Stimulated activated CD4-positive, alpha-beta T cell treated with anti-CD3 and anti-CD28 coated beads, Interleukin-15, amount 100 ng/mL, for 1 hour (primary cell): ENCODE measurements around the gene GNG14.
"Not testable (repeated sequence)": the region's sequence is repeated elsewhere in the genome, so short reads cannot be mapped to it uniquely, and the experiment has no call there.

Experiments used
- DNase-seq, 2 donors: peaks; one replicate each; pipeline ENCODE4 v3.0.0-alpha.2; 2020; ENCODE audit warnings: low read depth in 1 of 2, low spot score in 1 of 2

Gene GNG14

DNA sequence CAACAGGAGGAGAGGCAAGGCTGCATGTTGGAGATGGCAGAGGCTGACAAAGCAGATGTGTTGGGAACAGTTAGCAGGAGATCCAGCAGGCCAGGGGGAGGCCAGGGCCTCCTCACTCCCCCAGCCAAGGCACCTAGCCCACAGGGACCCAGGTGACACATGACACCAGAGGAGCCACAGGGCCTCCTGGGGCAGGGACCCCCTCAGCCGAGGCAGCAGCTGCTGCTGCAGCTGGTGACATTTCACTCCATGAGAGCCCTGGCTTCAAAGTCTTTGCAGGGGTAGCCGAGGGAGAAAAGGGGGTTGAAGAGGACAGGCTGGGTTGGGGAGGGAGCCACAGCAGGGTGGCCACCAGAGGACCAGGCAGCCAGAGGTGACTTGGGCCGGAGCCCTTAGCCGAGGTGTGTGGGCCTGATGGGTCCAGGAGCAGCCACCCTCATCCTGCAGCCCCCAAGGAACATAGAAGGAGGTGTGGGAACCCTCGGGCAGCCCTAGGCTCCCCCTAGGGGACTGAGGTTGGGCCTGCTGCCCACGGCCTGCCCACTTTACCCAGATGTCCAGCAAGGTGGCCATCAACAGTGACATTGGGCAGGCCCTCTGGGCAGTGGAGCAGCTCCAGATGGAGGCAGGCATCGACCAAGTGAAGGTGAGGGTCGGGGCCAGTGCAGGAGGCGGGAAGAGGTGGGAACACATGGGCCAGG, at the start of gene GNG14:
GNG14 (plus strand) TSS at position 503 of the 701 bp plus-strand sequence; CDS start at position 554, 51 bp downstream.
- DNase-seq, result no peak

DNA sequence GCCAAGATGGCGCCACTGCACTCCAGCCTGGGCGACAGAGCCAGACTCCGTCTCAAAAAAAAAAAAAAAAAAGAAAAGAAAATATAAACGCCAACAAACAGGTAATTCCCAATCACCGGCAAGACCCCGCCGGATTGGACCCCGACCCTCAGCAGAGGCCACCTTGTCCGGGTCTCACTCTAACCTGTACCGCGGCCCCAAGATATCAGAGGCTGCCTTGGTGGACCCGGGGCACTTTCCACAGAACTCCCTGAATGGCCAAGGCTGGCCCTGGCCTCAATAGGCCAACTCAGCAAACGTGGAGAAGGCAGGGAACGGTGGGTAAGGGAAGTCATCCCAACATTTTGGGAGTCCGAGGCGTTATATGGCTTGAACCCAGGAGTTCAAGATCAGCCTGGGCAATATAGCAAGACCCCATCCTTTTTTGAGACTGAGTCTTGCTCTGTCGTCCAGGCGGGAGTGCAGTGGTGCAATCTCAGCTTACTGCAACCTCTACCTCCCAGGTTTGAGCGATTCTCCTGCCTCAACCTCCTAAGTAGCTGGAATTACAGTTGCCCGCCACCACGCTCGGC, 49.1 kb upstream of the GNG14 start:
- no peak for DNase-seq

DNA sequence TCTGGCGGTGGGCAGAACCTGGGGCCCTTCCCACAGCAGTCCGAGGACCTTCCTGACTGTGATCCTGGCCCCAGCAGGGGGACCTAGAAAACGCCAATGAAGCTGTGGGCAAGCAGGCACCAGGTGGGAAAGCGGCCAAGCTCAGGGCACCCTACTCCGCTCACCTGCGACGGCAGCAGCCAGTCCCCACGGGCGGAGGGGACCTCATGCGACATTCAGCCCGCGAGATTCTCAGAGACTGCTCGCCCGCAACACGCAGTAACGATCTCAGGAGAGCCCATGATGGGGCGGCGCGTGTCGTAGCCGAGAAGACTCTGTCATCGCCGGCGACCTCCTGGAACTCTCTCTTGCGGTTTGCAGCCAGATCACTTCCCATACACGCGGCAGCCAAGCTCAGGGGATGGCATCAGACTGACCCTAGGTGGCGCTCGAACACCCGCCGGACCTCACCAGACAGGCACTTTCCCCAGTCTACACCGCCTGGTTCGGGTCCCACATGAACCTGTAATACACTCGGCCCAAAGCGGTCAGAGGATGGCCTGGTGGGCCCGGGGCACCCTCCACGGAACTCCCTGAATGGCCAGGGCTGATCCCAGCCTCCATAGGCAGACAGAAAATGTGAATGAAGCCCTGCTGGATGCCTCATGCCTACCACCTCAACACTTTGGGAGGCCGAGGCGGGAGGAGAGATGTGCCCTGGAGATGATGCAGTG, 47.7 kb upstream of the GNG14 start:
- DNase-seq, result peak; percentile 75

DNA sequence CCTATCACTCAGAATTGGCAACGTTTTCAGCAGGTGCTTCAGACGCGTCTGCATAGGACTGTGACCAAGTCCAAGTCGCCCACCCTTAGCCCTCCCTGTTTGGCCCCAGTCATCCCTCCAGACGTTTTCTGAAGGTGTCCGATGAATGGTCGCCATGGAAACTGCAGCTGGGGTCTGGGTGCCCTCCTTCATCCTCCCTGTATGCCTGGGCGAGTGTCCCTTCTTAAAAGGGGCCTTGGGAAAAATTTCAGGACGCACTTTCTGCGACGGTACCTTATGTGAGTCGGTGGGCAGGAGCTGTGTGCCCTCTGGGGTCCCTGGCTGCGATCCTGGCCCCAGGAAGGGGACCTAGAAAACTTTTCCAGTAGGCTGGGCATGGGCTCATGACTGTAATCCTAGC, 46.3 kb upstream of the GNG14 start:
- no peak for DNase-seq

DNA sequence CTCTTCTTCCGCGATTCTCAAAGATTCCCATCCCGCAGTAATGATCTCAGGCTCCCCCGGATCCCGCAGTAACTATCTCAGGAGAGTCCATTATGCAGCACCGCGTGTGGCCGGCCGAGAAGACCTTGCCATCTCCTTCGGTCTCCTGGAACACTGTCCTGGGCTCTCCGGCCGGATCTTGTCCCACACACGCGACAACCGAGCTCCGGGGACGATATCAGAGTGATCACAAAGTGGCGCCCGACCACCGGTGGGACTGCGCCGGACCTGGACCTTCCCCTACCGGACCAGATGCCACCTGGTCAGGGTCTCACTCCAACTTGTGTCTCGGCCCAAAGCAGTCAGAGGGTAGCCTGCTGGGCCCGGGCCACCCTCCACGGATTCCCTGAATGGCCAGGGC, 45.3 kb upstream of the GNG14 start:
- DNase-seq, result no peak

DNA sequence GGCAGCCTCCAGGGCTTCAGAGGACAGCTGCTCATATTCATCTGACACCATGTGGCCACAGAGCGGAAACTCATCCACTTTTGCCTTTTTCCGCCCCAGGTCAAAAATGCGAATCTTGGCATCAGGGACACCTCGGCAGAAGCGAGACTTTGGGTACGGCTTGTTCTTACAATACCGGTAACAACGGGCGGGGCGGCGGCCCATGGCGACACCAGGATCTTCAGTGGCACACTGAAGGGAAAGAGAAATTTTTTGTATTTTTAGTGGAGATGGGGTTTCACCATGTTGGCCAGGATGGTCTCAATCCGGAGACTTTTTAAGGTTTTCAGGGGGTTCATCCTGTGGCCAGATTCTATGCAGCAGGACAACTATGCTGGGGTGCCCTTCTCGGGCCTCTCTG, 44.1 kb upstream of the GNG14 start:
- not testable (repeated sequence) for DNase-seq

DNA sequence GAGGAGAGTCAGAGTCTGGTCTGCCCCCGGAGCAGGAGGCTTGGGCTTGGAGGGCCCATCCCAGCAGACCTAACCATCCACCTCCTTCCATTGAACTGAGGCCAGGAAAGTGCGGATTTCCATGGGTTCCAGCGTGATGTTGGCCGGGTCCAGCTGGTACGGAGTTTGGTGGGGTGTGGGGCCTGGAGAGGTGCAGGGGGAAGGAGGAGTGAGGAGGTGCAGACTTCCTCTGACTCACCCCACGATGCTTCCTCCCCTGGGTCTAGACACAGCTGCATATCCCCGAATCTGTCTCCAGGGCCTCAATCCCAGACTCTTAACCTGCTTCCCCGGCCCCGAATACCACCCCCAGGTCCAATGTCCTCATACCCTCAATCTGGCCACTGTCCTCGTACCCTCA, 41.2 kb upstream of the GNG14 start:
- DNase-seq, result no peak

DNA sequence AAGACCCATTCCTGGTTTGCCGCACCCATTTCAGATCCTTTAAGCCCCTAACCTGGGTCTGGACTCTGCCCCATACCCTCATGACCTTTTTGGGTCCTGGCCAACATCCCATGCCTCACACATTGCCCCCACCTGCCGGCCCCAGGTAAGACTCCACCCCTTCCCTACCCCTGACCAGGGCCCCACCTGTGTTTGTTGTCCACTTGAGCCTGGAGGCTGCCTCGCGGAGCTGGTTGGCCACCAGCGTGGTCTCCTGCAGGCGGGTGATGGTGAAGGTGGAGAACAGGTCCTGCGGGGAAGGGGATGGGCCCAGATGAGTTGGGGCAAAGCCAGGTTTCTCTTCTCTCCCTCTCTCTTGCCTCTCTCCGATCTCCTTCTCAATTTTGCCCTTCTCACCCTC, 40.8 kb upstream of the GNG14 start:
- no peak for DNase-seq

DNA sequence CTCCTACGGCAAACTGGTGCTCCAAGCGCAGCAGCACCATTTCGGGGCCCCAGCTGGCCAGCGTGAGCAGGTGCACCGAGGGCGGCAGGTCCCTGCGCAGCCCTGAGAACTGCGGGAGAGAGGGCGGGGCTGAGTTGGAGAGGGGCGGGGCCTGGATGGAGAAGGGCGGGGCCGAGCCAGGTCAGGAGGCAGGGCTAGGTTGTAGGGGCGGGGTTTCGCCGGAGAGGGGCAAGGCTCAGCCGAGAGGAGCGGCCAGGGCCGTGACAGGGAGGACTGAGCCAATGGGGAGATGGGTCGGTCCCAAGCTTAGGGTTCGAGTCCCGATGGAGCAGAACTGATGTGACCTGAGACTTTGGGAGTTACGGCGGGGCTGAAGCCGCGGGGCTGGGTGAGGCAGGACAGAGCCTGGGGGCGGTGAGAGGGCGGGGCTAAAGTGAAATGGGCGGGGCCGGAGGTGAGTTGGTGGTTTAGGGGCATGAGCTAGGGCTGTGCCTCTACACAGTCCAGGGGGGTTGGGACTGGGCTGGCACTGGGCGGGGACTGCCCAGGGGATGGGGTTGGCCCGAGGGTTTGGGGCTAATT, 40.2 kb upstream of the GNG14 start:
- no peak for DNase-seq

DNA sequence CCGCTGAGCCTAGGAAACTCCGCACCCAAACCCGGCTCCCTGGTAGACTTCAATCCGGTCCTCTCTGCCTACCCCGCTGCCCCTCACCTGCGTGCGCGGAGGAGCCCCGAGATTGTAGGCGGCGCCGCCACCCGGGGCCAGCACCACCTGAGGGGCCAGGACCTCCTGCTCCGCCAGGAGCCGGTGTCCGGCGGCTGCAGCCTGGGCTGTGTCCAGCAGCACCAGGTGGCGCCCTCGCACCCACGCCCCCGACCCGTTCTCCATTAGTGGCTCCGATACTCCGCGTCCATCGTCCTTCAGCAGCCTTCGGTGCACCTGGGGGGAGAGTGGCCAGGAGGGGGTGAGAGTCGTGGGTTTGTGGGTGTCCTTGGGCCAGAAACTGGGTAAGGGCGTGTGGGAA, 39.7 kb upstream of the GNG14 start:
- DNase-seq, result no peak

DNA sequence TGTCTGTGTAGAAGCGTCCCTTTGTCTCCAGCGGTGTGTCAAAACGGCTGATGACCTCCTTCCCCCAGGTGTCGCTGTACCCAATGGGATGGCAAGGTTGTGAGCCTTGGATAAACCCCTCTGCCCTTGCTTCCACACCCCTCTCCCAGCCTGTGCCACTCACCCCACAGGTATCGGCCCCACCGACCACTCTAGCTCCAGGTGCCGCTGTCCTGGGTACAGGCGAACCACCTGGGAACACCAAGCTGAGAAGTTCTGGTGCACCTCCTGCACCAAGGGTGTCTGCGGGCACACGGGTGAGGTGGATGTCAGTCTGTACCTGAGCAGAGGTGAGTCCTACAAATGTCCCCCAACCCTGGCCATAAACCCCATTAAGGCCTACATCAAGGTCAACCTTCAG, 37.9 kb upstream of the GNG14 start:
- no peak for DNase-seq

DNA sequence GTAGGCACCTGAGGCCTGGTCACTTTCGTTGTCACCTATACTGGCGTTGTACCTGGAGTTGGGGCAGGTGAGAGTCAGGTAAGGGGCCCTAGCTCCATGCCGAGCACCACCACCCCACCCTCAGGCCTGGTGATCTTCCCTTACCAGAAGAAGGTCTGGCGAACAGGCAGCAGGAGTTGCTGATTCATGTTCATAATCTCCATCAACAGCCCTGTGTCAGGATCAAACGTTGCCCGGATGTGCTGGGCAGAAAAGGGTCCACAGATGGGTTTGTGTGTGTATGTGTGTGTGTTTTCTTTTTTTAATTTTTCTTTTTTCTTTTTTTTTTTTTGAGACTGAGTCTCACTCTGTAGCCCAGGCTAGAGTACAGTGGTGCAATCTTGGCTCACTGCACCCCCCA, 35.6 kb upstream of the GNG14 start:
- DNase-seq, result no peak

DNA sequence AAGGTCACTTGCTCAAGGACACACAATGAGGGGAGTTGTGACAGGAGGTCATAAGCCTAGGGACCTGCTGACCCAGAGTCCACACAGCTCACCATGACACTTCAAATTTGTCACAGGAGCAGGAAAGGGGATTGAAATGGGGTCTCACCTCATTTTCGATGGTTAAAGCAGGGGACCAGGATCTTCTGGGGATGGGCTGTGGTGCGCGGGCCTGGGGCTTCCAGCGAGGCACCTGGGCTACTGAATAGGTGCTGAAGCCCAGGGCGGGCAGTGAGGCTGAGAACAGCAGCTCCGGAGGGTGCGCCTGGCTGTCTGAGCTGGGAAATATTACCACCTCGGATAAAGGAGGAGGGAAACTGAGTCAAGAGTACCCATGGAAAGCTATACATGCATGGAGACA, 32.3 kb upstream of the GNG14 start:
- no peak for DNase-seq

DNA sequence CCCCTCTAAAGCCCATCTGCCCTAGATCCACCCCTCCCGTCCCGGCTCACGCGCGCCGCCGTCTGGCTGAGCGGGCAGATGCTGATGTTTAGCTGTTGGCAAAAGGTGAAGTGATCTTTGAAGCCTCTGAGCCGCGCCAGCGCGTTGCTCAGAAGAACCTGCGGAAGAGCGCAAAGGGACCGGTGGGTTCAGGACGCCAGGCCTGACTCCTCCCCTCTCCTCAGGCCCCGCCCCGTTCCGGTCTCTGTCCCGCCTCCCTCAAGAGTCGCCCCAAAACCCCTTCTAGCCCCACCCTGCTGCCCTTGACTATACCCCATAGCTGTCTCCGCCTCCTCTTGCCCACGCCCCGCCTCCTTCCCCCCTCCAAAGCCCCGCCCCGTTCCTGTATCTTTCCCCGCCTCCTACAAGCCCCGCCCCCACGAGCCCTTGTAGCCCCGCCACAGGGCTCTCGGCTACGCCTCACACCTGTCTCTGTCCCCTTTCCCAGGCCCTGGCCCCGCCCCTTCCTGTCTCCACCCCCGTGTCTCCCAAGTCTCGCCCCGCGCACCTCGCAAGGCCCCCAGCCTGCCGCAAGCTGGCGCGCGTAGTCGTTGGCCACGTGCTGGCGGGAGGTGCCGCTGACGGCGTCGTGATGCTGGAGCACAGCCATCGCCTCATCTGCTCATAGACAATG, 30.8 kb upstream of the GNG14 start:
- DNase-seq, result no peak

DNA sequence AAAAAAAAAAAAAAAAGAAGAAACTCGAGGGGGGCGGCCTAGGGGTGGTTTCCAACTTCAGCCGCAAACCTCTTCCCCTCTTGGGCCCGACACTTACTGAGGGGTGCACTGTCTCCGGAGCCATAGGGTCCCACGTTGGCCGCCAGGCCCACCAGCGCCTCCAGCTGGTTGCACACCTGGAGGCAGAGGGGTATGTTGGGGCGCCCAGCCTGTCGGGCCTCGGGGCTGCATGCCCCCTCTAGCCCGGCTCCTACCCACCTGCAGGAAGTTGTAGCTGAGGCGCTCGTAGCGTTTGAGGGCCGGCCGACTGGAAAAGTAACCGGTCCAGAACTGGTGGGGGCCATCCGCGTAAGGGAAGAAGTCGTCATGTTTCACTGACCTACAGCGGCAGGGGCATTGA, 29.8 kb upstream of the GNG14 start:
- no peak for DNase-seq

DNA sequence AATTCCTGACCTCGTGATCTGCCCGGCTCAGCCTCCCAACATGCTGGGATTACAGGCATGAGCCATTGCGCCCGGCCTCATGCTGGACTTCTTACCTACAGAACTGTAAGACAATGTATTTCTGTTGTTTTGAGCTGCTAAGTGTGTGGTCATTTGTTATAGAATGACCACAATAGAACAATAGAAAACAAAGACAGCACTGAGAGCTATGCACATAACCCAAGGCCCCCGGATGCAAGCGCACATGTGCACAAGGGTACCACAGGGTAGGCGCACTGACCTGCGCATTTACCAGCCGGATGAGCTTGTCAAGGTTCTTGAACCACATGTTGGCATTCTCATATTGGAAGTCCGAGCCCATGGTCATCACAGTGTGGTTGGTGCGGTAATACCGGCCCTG, 26.8 kb upstream of the GNG14 start:
- DNase-seq, result no peak

DNA sequence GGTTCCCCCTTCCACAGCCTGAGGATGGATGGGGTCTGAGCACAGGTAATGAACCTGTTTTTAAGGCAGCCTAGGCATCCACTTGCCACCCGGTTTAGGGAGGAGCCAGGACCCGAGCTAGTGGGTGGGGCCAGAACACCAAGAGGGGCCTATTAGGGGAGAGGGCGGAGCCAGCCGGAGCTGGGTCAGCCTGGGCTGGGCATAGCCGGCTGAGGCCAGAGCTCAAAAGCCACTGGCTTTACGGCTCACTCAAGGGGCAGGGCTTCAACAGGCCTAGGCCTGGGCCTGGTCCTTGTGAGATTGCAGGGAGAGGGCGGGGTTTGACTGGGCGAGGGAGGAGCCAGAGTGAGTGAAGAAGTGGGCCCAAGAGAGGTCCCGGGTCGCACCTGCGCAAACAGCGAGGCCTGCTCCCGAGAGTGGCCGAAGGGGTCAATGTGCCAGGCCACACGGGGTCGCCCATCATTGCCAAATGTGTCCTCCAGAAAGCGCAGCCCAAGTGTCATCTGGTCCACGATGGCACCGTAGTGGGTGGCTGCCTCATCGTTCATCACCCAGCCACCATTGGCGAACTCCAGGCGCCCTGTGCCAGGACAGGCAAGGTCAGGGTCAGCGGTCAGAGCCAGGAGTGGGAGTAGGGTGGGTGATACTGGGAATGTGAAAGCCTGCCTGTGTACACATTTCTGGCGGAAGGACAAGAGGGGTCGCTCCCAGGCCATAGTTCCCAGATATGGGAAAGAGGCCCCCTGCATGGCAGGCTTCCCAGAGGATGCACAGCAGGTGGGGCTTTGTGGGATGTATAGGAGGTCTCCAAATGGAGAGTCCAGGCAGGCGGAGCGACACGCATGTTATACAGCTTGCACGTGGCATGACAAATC, 23.2 kb upstream of the GNG14 start:
- DNase-seq, result no peak

DNA sequence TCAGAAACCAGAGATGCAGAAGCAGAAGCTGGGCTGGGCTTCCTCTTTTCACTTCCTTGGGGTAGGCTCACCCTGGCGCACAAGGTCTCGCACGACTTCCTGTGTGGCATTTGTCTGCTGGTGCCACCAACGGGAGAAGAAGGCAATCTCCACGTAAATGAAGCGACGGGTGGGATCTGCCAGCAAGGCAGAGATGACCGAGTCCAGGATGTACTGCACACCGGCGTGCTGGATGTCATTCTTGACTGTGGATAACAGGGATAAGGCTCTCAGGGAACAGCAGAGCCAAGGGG, 22.6 kb upstream of the GNG14 start:
- peak in 1 of 2 donors; percentile 22 for DNase-seq

DNA sequence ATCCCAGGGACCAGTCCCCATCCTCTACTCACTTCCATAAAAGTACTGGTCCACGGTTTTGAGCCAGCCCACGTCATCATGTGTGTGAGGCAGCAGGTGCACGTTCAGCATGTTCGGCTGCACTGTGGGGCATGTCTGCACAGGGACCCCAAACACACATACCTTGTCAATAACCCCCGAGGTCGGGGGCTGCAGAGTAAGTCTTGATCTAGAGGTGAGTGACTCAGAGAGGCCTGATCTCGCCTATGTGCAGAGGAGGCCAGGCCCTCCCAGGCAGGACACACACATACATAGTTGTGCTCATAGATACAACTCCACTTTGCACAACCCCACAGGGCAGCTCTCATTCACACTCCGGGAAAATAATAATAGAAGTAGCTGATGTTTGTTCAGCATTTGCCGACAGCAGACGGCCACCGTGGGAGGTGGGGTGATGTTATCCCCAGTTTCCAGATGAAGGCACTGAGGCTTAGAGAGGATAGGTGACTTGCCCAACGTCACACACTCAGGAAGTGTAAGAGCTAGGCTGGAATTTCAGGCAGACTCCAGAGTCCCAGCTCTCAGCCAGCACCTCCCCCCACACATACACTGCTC, 22.0 kb upstream of the GNG14 start:
- no peak for DNase-seq

DNA sequence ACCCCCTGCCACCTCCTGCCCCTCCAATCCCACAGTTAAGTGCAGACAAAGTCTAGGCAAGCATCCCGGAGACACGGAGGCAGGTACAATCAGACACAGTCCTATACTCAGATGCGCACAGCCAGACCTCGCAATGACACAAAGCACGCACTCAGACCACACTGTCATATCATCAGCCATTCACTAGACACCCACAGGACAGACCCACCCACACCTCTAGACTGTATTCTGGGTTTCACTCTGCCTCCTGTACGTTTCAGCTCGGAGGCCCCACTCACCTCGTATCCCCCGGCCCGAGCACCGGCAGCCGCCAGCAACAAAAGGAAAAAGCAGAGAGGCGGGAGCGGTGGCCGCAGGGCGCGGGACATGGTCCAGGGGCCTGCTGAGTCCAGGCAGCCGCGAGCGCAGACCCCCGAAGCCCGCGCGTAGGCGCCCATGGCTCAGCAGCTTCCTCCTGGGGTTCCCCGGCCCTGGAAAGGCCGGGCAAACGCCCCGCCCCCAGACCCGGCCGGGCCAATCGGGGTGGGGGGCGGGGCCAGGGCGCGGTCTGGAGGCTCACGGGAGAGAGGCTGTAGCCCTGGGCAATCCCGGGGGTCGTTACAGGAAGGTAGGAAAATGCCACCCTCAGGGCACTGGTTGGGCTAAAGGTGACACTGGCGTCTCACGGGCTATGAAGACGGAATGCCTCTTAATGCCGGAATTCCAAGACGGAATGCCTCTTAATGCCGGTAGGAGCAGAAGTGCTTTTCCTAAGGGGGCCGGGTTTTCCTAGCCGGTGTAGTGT, 21.3 kb upstream of the GNG14 start, which contains the start of the genes MAN2B1 and WDR83:
MAN2B1 (minus strand) TSS at position 478 of the 784 bp plus-strand sequence; CDS start at position 437, 41 bp downstream.
WDR83 (plus strand) TSS at position 543 of the 784 bp plus-strand sequence. CDS start 2,984 bp downstream, outside the sequence.
- DNase-seq, result peak; percentile 67 to 81
